ENCODE data around the gene C10orf71. TPM values are rescaled to one million over a fixed set of nuclear protein-coding genes. Genes with fewer than 3 reads are reported as not detected.

C10orf71 gene
- polyA plus RNA-seq, 1 donor from 2014 or later, result not detected

DNA sequence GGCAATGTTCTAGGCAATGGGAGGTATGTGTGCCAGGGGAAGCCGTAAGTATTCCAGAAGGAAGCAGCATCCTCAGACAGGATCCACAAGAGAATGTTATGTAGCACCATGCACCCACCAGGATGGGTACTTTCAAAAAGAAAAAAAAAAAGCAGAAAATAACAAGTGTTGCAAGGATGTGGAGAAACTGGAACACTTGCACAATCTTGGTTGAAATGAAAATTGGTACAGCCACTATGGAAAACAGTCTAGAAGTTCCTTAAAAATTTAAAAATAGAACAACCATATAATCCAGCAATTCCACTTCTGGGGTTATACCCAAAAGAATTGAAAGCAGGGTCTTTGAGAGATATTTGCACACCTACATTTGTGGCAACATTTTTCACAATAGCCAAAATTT, 20.2 kb downstream of the C10orf71 start:
- Histone ChIP-seq H3F3A (ENCODE audit: insufficient read depth, low read length, poor library complexity, severe bottlenecking) (no peaks in the 10 kb centered on the region), H3K36me3 (ENCODE audit: insufficient read depth, low read length) (no peaks in the 10 kb centered on the region), H3K9me3 (ENCODE audit: low read length) (no peaks in the 10 kb centered on the region), H3K9ac (ENCODE audit: low read length) (no peak overlapping the region), H3K9me2 (ENCODE audit: insufficient read depth, low read length) (no peaks in the 10 kb centered on the region), H3K27ac (ENCODE audit: low read length) (no peak overlapping the region), H3K4me2 (ENCODE audit: low read length) (no peak overlapping the region), H3K79me2 (replicated peaks; ENCODE audit: insufficient read depth, low read length) (no peaks in the 10 kb centered on the region), H3K27me3 (ENCODE audit: insufficient read depth, low read depth, low read length) (no peaks in the 10 kb centered on the region), H2AFZ (ENCODE audit: low read depth, low read length) (no peak overlapping the region), H3K4me3 (ENCODE audit: low read length) (no peak overlapping the region), H4K20me1 (ENCODE audit: insufficient read depth) (no peaks in the 10 kb centered on the region)
- TF ChIP-seq EZH2 (IDR thresholded peaks at IDR 0.05; ENCODE audit: borderline replicate concordance, insufficient read depth, low read length, poor library complexity, severe bottlenecking) (no peak), RAD21 (conservative IDR thresholded peaks at IDR 0.05) (no peak), MXI1 (conservative IDR thresholded peaks at IDR 0.05; ENCODE audit: poor library complexity, severe bottlenecking) (no peak), TAF1 (IDR thresholded peaks at IDR 0.05; ENCODE audit: low read depth) (no peak), POLR2AphosphoS5 (IDR thresholded peaks at IDR 0.05) (no peak)

DNA sequence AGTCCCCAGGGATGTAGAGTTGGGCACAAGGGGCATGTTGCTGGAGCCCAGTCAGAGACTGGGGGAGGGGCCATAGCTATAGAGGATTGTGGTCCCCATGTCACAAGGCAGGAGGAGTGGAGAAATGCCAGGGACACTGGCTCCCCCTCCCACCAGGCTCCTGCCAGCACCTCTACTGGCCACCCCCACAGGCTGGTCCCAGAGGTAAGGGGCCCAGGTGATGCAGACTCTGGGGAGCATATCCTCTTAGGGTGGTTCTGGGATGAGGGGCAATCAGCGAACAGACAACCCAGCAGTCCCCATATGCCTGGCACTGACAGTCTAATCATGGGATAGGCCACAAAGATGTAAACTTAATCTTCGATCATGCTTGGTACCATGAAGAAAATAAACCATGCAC, 21.2 kb downstream of the C10orf71 start:
- TF ChIP-seq, protein P1, sequence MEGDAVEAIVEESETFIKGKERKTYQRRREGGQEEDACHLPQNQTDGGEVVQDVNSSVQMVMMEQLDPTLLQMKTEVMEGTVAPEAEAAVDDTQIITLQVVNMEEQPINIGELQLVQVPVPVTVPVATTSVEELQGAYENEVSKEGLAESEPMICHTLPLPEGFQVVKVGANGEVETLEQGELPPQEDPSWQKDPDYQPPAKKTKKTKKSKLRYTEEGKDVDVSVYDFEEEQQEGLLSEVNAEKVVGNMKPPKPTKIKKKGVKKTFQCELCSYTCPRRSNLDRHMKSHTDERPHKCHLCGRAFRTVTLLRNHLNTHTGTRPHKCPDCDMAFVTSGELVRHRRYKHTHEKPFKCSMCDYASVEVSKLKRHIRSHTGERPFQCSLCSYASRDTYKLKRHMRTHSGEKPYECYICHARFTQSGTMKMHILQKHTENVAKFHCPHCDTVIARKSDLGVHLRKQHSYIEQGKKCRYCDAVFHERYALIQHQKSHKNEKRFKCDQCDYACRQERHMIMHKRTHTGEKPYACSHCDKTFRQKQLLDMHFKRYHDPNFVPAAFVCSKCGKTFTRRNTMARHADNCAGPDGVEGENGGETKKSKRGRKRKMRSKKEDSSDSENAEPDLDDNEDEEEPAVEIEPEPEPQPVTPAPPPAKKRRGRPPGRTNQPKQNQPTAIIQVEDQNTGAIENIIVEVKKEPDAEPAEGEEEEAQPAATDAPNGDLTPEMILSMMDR (IDR thresholded peaks at IDR 0.05; ENCODE audit: poor library complexity, severe bottlenecking), result no peak
- no peak for TF ChIP-seq RAD21 (conservative IDR thresholded peaks at IDR 0.05)
- TF ChIP-seq EZH2 (IDR thresholded peaks at IDR 0.05; ENCODE audit: borderline replicate concordance, insufficient read depth, low read length, poor library complexity, severe bottlenecking), result no peak
- TF ChIP-seq MXI1 (conservative IDR thresholded peaks at IDR 0.05; ENCODE audit: poor library complexity, severe bottlenecking), result no peak
- no peak for TF ChIP-seq POLR2AphosphoS5 (IDR thresholded peaks at IDR 0.05)
- TF ChIP-seq SMC3 (conservative IDR thresholded peaks at IDR 0.05; ENCODE audit: poor library complexity), result no peak
- H3K4me3 ChIP-seq (ENCODE audit: low read length), result no peak overlapping the region
- H3F3A ChIP-seq (ENCODE audit: insufficient read depth, low read length, poor library complexity, severe bottlenecking), result no peaks in the 10 kb centered on the region
- no peak overlapping the region for H3K27ac ChIP-seq (ENCODE audit: low read length)
- no peak overlapping the region for H2AFZ ChIP-seq (ENCODE audit: low read depth, low read length)
- no peaks in the 10 kb centered on the region for H3K27me3 ChIP-seq (ENCODE audit: insufficient read depth, low read depth, low read length)
- H3K79me2 ChIP-seq (replicated peaks; ENCODE audit: insufficient read depth, low read length), result no peaks in the 10 kb centered on the region
- no peaks in the 10 kb centered on the region for H3K36me3 ChIP-seq (ENCODE audit: insufficient read depth, low read length)
- H4K20me1 ChIP-seq (ENCODE audit: insufficient read depth), result no peaks in the 10 kb centered on the region
- H3K9me3 ChIP-seq (ENCODE audit: low read length), result no peaks in the 10 kb centered on the region
- H3K9ac ChIP-seq (ENCODE audit: low read length), result no peak overlapping the region
- H3K4me2 ChIP-seq (ENCODE audit: low read length), result no peak overlapping the region
- no peaks in the 10 kb centered on the region for H3K9me2 ChIP-seq (ENCODE audit: insufficient read depth, low read length)

DNA sequence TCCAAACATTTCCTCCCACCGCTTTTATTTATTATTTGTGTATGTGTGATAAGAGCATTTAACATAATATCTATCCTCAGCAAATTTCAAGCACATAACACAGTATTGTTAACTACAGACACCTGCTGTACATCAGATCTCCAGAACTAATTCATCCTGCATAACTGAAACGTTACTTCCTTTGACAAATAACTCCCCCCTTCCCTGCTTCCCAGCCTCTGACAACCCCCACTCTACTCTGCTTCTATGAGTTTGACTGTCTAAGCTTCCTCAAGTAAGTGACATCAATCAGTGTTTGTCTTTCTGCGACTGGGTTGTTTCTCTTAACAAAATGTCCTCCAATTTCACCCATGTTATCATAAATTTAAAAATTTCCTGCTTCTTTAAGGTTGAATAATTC, 22.1 kb downstream of the C10orf71 start:
- Histone ChIP-seq H3F3A (ENCODE audit: insufficient read depth, low read length, poor library complexity, severe bottlenecking) (no peaks in the 10 kb centered on the region), H3K27me3 (ENCODE audit: insufficient read depth, low read depth, low read length) (no peaks in the 10 kb centered on the region), H3K9me2 (ENCODE audit: insufficient read depth, low read length) (no peaks in the 10 kb centered on the region), H2AFZ (ENCODE audit: low read depth, low read length) (no peak overlapping the region), H4K20me1 (ENCODE audit: insufficient read depth) (no peaks in the 10 kb centered on the region), H3K9ac (ENCODE audit: low read length) (no peak overlapping the region), H3K4me3 (ENCODE audit: low read length) (no peak overlapping the region), H3K36me3 (ENCODE audit: insufficient read depth, low read length) (no peaks in the 10 kb centered on the region), H3K79me2 (replicated peaks; ENCODE audit: insufficient read depth, low read length) (no peaks in the 10 kb centered on the region), H3K9me3 (ENCODE audit: low read length) (no peaks in the 10 kb centered on the region), H3K27ac (ENCODE audit: low read length) (no peak overlapping the region), H3K4me2 (ENCODE audit: low read length) (no peak overlapping the region)
- TF ChIP-seq TAF1 (IDR thresholded peaks at IDR 0.05; ENCODE audit: low read depth) (no peak), POLR2AphosphoS5 (IDR thresholded peaks at IDR 0.05) (no peak), SMC3 (conservative IDR thresholded peaks at IDR 0.05; ENCODE audit: poor library complexity) (no peak), EP300 (conservative IDR thresholded peaks at IDR 0.05; ENCODE audit: poor library complexity, severe bottlenecking) (no peak), MXI1 (conservative IDR thresholded peaks at IDR 0.05; ENCODE audit: poor library complexity, severe bottlenecking) (no peak), EZH2 (IDR thresholded peaks at IDR 0.05; ENCODE audit: borderline replicate concordance, insufficient read depth, low read length, poor library complexity, severe bottlenecking) (no peak), RAD21 (conservative IDR thresholded peaks at IDR 0.05) (no peak)
- TF ChIP-seq, protein P1 (IDR thresholded peaks at IDR 0.05; ENCODE audit: poor library complexity, severe bottlenecking), result no peak
- TF ChIP-seq, protein P2, sequence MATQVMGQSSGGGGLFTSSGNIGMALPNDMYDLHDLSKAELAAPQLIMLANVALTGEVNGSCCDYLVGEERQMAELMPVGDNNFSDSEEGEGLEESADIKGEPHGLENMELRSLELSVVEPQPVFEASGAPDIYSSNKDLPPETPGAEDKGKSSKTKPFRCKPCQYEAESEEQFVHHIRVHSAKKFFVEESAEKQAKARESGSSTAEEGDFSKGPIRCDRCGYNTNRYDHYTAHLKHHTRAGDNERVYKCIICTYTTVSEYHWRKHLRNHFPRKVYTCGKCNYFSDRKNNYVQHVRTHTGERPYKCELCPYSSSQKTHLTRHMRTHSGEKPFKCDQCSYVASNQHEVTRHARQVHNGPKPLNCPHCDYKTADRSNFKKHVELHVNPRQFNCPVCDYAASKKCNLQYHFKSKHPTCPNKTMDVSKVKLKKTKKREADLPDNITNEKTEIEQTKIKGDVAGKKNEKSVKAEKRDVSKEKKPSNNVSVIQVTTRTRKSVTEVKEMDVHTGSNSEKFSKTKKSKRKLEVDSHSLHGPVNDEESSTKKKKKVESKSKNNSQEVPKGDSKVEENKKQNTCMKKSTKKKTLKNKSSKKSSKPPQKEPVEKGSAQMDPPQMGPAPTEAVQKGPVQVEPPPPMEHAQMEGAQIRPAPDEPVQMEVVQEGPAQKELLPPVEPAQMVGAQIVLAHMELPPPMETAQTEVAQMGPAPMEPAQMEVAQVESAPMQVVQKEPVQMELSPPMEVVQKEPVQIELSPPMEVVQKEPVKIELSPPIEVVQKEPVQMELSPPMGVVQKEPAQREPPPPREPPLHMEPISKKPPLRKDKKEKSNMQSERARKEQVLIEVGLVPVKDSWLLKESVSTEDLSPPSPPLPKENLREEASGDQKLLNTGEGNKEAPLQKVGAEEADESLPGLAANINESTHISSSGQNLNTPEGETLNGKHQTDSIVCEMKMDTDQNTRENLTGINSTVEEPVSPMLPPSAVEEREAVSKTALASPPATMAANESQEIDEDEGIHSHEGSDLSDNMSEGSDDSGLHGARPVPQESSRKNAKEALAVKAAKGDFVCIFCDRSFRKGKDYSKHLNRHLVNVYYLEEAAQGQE (IDR thresholded peaks at IDR 0.05; ENCODE audit: borderline replicate concordance), result no peak

Measured in neural cell (in vitro differentiated cells).